ENCODE measurements around the gene MPO.

The MPO gene, protein sequence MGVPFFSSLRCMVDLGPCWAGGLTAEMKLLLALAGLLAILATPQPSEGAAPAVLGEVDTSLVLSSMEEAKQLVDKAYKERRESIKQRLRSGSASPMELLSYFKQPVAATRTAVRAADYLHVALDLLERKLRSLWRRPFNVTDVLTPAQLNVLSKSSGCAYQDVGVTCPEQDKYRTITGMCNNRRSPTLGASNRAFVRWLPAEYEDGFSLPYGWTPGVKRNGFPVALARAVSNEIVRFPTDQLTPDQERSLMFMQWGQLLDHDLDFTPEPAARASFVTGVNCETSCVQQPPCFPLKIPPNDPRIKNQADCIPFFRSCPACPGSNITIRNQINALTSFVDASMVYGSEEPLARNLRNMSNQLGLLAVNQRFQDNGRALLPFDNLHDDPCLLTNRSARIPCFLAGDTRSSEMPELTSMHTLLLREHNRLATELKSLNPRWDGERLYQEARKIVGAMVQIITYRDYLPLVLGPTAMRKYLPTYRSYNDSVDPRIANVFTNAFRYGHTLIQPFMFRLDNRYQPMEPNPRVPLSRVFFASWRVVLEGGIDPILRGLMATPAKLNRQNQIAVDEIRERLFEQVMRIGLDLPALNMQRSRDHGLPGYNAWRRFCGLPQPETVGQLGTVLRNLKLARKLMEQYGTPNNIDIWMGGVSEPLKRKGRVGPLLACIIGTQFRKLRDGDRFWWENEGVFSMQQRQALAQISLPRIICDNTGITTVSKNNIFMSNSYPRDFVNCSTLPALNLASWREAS

DNA sequence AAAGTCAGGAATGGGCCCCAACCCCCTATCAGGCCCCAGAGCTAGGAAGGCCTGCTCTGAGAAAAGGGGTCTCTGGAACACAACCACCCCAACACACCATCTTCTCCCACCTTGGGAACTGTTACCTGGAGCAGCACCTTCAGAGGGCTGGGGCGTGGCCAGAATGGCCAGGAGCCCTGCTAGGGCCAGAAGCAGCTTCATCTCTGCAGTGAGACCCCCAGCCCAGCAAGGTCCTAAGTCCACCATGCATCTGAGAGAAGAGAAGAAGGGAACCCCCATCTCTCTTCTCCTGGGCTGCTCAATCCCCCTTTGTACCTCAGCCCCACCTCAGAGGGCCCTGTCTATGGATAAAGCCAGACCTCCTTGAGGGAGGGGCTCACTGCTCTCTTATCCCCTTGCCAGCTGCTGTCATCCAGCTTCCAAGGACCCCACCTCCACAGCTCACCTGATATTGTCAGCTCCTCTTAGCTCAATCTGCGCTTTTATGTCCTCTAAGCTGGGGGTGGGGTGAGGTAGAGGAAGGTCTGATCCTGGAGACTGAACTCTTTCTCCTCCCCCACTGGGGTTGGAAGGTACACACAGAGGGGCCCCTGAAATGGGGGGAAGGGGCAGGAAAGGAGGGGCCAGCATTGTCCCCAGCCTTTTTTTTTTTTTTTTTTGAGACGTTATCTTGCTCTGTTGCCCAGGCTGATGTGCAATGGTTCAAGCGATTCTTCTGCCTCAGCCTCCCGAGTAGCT lies at the start of gene MPO:
Gene MPO, minus strand, starts transcription at position 456 of the 738 bp plus-strand sequence. Its CDS starts 177 bp downstream, at position 279.
- Histone ChIP-seq H3K9ac (ENCODE audit: low read length) (no peak within 1 kb of the TSS), H3K4me3 (ENCODE audit: low read length) (no peak within 1 kb of the TSS), H3K36me3 (ENCODE audit: control insufficient read depth, insufficient read depth, low read length) (no peaks in the 10 kb centered on the region), H3K9me3 (ENCODE audit: control insufficient read depth, low read length) (no peaks in the 10 kb centered on the region), H3K27me3 (ENCODE audit: control insufficient read depth, insufficient read depth, low read length) (peaks cover 25% of the 10 kb centered on the region), H3K4me1 (ENCODE audit: control insufficient read depth, insufficient read depth, low read length) (peaks cover 4% of the 10 kb centered on the region)

DNA sequence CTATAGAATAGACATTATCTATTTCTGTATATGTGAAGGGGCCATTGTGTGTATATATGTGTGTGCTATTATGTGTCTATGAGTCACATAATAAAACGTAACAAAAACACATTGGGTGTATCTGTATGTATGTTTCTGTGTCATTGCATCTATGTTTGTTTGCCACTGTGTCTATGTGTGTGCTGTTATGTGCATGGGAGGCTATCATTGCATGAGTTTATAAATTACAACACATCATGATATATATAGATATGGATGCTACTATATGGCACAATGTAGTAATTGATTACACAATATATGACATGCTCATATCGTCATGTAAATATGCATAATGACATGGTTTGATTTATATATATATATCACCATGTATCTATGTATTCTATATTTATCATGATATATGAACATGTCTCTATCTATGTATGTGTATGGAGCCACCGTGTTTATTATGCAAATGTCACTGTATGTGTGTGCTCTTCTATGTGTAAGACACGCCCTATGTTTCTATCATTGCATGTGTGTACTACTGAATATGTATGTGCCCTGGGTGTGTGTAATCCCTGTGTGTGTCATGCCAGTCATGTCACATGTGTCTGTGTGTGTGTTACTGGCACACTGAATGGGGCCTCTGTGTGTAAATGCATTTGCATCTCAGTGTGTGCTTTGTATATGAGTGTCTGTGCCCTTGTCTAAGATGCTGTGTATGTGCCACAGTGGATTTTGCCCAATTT lies 49.2 kb upstream of the MPO start:
- H3K9ac ChIP-seq (ENCODE audit: low read length): no peak overlapping the region
- peaks cover 9% of the 10 kb centered on the region for H3K4me1 ChIP-seq (ENCODE audit: control insufficient read depth, insufficient read depth, low read length)
- no peak overlapping the region for H3K4me3 ChIP-seq (ENCODE audit: low read length)
- peaks cover 3% of the 10 kb centered on the region for H3K27me3 ChIP-seq (ENCODE audit: control insufficient read depth, insufficient read depth, low read length)
- H3K9me3 ChIP-seq (ENCODE audit: control insufficient read depth, low read length): no peaks in the 10 kb centered on the region
- H3K36me3 ChIP-seq (ENCODE audit: control insufficient read depth, insufficient read depth, low read length): no peaks in the 10 kb centered on the region

DNA sequence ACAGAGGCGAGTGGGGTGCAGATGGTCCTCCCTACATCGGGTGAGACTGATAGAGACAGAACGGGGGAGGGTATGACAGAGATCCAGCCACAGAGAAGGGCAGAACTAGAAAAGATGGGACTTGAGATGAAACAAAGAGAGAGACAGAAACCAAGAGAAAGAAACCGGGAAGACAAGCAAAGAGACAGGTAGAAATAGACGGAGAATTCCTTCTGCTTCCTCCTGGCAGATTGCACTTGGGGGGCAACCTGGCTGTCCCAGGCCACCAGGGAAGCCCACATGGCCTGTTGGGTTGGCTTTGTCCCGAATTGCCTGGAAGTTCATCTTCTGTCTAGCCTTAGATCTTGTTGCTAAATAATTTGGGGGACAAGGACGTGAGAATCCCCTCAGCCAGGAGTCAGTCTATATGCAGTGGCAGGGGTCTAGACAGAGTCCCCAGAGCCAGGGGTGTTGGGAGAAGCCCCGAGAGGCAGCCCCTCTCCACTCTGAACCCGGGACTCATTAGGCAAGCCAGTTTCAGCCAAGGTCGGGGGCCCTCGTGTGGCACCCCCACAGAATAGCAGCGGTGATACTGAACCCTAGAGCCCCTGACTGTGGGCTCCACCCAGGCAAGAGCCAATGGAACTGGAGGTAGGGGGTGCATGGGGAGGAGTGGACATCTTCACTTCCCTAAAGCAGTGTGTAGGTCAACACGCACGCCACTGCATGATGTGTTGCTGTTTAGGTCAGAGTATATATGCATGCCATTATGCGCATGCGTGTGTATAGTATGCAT lies 48.5 kb upstream of the MPO start:
- H3K36me3 ChIP-seq (ENCODE audit: control insufficient read depth, insufficient read depth, low read length): no peaks in the 10 kb centered on the region
- H3K4me1 ChIP-seq (ENCODE audit: control insufficient read depth, insufficient read depth, low read length): peaks cover 7% of the 10 kb centered on the region
- no peaks in the 10 kb centered on the region for H3K9me3 ChIP-seq (ENCODE audit: control insufficient read depth, low read length)
- H3K4me3 ChIP-seq (ENCODE audit: low read length): no peak overlapping the region
- H3K9ac ChIP-seq (ENCODE audit: low read length): no peak overlapping the region
- H3K27me3 ChIP-seq (ENCODE audit: control insufficient read depth, insufficient read depth, low read length): peaks cover 3% of the 10 kb centered on the region

DNA sequence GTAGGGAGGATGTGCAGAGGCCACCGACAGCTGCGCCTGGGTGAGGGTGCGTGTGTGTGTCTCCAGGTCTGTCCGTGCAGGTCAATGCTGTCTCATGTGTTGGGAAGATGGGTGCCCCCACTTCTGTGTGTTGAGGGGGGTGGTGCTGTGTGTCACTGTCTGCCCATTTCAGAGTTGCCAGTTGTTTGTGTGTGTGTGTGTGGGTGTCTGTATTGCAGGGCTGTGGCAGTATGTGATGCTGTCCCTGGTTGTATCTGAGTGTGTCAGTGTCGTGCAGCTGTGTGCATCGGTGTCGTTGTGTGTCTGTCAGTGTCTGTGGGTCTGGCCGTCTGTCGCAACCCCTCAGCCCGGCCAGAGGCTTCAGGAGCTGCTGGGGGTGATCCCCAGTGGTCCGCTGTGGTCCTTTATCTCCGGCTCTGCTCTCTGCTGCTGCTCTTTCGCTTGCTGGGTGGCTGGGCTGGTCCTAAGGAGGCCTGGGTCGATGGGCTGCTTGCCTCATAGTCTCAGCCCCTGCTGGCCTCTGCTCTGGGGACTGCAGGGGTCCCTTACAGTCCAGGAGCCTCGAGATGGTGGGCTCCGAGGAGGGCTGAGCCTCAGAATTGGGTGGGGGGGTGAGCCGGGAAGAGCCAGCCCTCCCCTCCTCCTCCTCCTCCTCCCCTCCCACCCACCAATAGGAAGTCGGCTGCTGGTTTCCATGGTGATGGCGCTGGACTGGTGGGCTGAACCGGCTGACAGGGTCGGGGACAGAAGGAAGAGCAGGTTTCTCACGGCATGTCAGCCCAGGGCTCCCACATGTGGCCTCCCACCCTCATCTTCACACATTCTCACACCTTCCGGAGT lies 47.7 kb upstream of the MPO start, which contains the start of gene TSPOAP1:
Gene TSPOAP1, minus strand, starts transcription at position 601 of the 840 bp plus-strand sequence. CDS start 875 bp downstream, outside the sequence.
- Histone ChIP-seq H3K9me3 (ENCODE audit: control insufficient read depth, low read length) (no peaks in the 10 kb centered on the region), H3K4me1 (ENCODE audit: control insufficient read depth, insufficient read depth, low read length) (peaks cover 15% of the 10 kb centered on the region), H3K27me3 (ENCODE audit: control insufficient read depth, insufficient read depth, low read length) (peaks cover 3% of the 10 kb centered on the region), H3K36me3 (ENCODE audit: control insufficient read depth, insufficient read depth, low read length) (no peaks in the 10 kb centered on the region), H3K4me3 (ENCODE audit: low read length) (no peak within 1 kb of the TSS), H3K9ac (ENCODE audit: low read length) (no peak within 1 kb of the TSS)

DNA sequence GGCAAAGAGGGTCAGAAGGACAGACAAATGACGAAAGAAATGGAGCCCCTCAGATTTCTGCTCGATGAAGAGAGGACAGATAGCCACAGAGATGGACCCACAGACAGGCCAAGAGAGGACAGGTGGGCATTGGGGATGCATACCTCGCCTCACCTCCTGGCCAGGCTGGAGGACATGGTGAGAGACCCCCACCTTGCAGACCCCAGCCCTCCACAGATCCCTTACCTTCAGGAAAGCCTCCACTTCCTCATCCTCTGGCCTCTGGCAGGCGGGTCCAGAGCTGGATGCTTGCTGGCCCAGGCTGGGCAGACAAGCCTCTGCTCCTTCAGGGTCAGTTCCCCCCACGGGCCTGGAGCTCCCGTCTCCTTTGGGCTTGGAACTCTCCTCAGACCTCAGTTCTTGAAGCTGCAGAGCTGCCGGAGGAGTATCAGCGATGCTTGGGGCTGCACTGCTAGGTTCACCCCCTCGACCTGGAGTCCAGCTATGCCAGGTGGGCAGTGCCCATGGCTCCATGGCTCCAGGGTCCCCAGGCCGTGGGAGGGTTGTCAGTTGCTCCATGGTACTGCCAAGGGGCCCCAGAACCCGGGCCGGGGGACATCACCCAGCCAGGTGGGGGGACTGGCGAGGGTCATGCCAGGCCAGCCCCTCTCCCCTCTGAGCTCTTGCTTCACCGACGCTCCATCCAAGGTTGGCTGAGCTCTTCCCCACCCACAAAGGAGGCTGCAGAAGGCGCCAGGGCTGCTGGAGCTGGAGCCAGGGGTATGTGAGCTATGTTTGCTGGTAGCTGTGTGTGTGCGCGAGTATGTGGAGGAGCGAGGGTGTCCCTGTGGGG lies 46.8 kb upstream of the MPO start:
- no peak overlapping the region for H3K9ac ChIP-seq (ENCODE audit: low read length)
- H3K4me3 ChIP-seq (ENCODE audit: low read length): no peak overlapping the region
- H3K36me3 ChIP-seq (ENCODE audit: control insufficient read depth, insufficient read depth, low read length): no peaks in the 10 kb centered on the region
- peaks cover 3% of the 10 kb centered on the region for H3K27me3 ChIP-seq (ENCODE audit: control insufficient read depth, insufficient read depth, low read length)
- peaks cover 16% of the 10 kb centered on the region for H3K4me1 ChIP-seq (ENCODE audit: control insufficient read depth, insufficient read depth, low read length)
- H3K9me3 ChIP-seq (ENCODE audit: control insufficient read depth, low read length): no peaks in the 10 kb centered on the region

DNA sequence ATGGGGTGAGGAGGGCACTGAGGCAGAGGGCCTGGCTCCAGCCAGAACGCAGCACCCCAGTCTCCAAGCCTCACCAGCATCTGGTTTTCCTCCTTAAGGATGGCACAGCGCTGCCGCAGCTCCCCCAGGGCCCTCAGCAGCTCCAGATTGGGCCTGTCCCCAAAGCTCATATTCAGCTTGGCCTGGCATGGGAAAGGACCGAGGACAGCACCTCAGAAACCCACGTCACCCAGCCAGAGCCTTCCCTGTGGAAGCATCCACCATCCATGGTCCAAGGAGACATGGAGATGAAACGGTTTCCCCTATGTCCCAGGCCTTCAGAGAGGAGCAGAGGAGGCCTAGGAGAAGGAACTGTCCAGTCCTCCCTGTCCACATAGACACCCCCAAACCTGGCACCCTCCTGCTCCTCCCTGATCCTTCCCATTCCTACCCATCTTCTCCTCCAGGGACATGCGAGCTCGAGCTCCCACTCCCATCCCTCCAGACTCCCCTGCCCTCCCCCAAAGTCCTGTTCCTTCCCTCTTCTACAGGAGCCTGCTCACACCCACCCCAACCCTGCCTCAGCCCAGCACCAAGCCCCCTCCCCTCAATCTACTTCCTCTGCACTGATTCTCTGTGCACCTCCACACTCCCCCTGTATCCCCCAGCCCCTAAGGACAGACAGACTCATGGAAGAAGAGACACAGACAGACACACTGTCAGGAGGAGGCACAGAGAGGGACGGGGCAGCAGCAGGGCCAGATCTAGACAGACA lies 46.1 kb upstream of the MPO start:
- peaks cover 3% of the 10 kb centered on the region for H3K27me3 ChIP-seq (ENCODE audit: control insufficient read depth, insufficient read depth, low read length)
- H3K9ac ChIP-seq (ENCODE audit: low read length): no peak overlapping the region
- no peaks in the 10 kb centered on the region for H3K36me3 ChIP-seq (ENCODE audit: control insufficient read depth, insufficient read depth, low read length)
- H3K9me3 ChIP-seq (ENCODE audit: control insufficient read depth, low read length): no peaks in the 10 kb centered on the region
- H3K4me1 ChIP-seq (ENCODE audit: control insufficient read depth, insufficient read depth, low read length): peaks cover 16% of the 10 kb centered on the region
- H3K4me3 ChIP-seq (ENCODE audit: low read length): no peak overlapping the region

DNA sequence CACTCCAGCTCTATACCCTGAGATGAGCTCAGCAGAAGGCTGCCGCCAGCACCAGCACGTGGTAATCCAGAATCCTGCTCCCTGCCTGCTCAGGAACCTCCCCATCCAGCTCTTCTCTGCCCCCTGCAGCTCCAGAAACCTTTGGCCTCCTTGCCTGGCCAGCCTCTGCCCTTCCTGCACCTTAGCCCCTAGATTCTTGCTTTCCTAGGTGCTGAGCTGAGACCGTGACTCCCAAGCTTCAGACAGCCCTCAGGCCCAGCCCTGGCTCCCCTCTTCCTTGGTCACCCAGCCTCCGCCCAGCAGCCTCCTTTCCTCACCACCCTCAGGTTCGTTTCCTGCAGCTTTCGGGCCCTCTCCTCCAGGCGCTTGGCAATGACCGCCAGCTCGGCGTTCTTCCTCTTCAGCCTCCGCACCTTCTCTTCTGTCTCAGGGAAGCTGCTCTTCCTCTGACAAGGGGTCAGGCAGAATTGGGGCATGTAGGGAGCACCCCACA lies 45.3 kb upstream of the MPO start:
- Histone ChIP-seq H3K27me3 (ENCODE audit: control insufficient read depth, insufficient read depth, low read length) (peaks cover 3% of the 10 kb centered on the region), H3K4me3 (ENCODE audit: low read length) (no peak overlapping the region), H3K9ac (ENCODE audit: low read length) (no peak overlapping the region), H3K4me1 (ENCODE audit: control insufficient read depth, insufficient read depth, low read length) (peaks cover 16% of the 10 kb centered on the region), H3K9me3 (ENCODE audit: control insufficient read depth, low read length) (no peaks in the 10 kb centered on the region), H3K36me3 (ENCODE audit: control insufficient read depth, insufficient read depth, low read length) (no peaks in the 10 kb centered on the region)

DNA sequence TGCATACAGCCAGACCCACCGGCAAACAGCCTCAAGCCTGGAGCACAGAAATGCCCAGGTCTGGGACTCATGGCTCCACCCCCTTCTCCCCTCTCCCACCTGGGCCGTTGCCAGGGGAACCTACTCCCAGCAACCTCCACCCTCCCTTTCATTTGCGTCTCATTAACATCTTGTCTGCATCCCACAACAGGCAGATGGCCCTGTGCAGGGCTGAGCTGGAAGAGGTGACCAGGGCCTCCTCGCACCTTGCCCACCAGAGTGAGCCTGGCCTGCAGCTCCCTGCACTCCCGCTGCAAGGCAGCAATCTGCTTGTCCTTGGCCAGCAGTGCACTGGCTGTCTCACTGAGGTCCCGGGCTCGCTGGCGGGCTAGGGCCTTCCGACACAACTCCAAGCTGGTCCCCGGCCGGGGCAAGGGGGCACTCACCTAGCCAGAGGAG lies 44.6 kb upstream of the MPO start:
- Histone ChIP-seq H3K9ac (ENCODE audit: low read length) (no peak overlapping the region), H3K4me1 (ENCODE audit: control insufficient read depth, insufficient read depth, low read length) (peaks cover 16% of the 10 kb centered on the region), H3K4me3 (ENCODE audit: low read length) (no peak overlapping the region), H3K9me3 (ENCODE audit: control insufficient read depth, low read length) (no peaks in the 10 kb centered on the region), H3K27me3 (ENCODE audit: control insufficient read depth, insufficient read depth, low read length) (peaks cover 3% of the 10 kb centered on the region), H3K36me3 (ENCODE audit: control insufficient read depth, insufficient read depth, low read length) (no peaks in the 10 kb centered on the region)

DNA sequence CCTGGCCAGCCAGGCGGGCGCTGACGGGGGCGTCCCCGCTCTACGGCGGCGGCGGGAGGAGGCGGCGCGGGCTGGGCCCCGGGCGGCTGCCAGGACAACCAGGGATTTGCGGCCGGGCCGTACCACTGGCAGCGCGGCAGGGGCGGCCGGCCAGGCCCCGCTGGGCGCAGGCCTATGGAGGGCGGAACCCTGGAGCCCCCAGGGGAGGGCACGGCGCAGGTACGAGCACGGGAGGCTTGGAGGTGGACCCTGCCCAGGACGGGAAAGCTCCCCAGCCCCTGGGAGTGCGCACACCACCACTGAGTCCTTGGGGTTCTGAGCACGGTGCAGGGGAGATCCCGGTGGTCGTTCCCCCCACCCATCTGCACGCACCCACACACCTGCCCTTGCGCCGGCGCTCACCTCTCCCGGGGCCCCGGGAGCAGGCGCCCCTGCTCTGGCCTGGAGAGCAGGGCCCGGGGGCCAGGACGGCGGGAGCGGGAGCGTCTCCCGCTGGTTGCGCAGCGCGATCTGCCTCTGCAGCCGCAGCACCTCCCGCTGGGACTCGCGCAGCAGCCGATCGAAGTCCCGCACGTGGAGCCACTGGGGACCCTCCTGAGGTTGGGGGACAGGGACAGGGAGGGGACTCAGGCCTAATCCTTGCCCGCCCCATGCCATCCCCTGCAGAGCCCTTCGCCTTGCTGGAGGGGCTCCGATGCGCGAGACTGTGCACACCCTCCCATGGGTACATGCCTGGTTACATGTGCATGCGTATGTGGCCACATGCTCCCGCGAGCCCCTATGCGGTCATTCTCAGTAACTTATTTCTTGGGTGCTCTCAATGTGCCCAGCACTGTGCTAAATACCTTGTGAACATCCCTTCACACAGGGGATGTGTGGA lies 43.9 kb upstream of the MPO start:
- Histone ChIP-seq H3K36me3 (ENCODE audit: control insufficient read depth, insufficient read depth, low read length) (no peaks in the 10 kb centered on the region), H3K27me3 (ENCODE audit: control insufficient read depth, insufficient read depth, low read length) (peaks cover 3% of the 10 kb centered on the region), H3K9me3 (ENCODE audit: control insufficient read depth, low read length) (no peaks in the 10 kb centered on the region), H3K4me3 (ENCODE audit: low read length) (peak overlapping the region; percentile 11), H3K9ac (ENCODE audit: low read length) (peak overlapping the region; percentile 73), H3K4me1 (ENCODE audit: control insufficient read depth, insufficient read depth, low read length) (peaks cover 16% of the 10 kb centered on the region)

Data from mucosa of stomach (tissue), 1 donor.